ENCODE data around the gene DNASE1L1.

- no peak for TF ChIP-seq YY1 (IDR thresholded peaks at IDR 0.05; ENCODE audit: insufficient read depth, insufficient read length)
- no peak for TF ChIP-seq ZNF274 (IDR thresholded peaks at IDR 0.05; ENCODE audit: low read depth, low read length)
- TF ChIP-seq SUZ12 (IDR thresholded peaks at IDR 0.05; ENCODE audit: extremely low read depth, insufficient read depth, insufficient read length): no peak
Measured at GRCh38 chrX:154404625-154405192, 4.3 kb downstream of the DNASE1L1 start.
